Mucosa of descending colon (tissue), 3 donors: ENCODE measurements around the gene TMEM121. TPM values are rescaled to one million over a fixed set of nuclear protein-coding genes. Genes with fewer than 3 reads are reported as not detected.

Experiments used
- ATAC-seq: fragments of 200-7000 bp; cut with Tn5 transposase; one replicate; pipeline ENCODE4 v1.9.1; 2020; ENCODE audit warnings: mild to moderate bottlenecking, moderate library complexity
- DNase-seq, 3 donors: peaks; one replicate each; pipeline ENCODE4 v3.0.0-alpha.2; 2020
- H3K36me3 ChIP-seq: fragments of 200-600 bp; one replicate; pipeline ENCODE4 v1.8.0; 2021; ENCODE audit warnings: low read depth, mild to moderate bottlenecking
- H3K4me1 ChIP-seq: fragments of 200-600 bp; one replicate; pipeline ENCODE4 v1.8.0; 2021; ENCODE audit warnings: low read depth, mild to moderate bottlenecking
- H3K4me3 ChIP-seq: fragments of 200-600 bp; one replicate; pipeline ENCODE4 v1.8.0; 2021; ENCODE audit warnings: mild to moderate bottlenecking
- H3K9me3 ChIP-seq: fragments of 200-600 bp; one replicate; pipeline ENCODE4 v1.8.0; 2021; ENCODE audit warnings: mild to moderate bottlenecking
- intact Hi-C, 2 donors: fragments of 100-400 bp; cut with DNase I in 1 of 2; cut with micrococcal nuclease in 1 of 2; formaldehyde crosslinking; loops; one replicate each; pipeline versions ENCODE4 v1.11.0 to v1.11.1; 2022; cut with DNase I, micrococcal nuclease
- total RNA-seq, 3 donors: library from RNA; stranded (reverse); fragmentation: NEBNext Ultra II Directional in 2 of 3; extraction: Animal tissue kit (Norgen Biotek cat#: 25700) in 2 of 3; gene quantifications; one replicate each; pipeline versions ENCODE4 v1.2.1 to v1.2.4, GENCODE V29; 2021 to 2023
- TF ChIP-seq, protein P1 (sequence below): fragments of 200-600 bp; IDR thresholded peaks from one replicate; pipeline ENCODE4 v1.8.0; 2022; ENCODE audit warnings: antibody characterized with exemption, mild to moderate bottlenecking
- donor health status: DM: no; HTN: no; CAD: no; lungs with moderate emphysema.
- donor health status: DM: no; HTN: no; CAD: no.
- donor health status: DM: no; HTN: yes; CAD: no.

TMEM121 gene
- total RNA-seq, 3 donors from 2014 or later, result 0.38 to 4.0 (median 1.0) TPM

DNA sequence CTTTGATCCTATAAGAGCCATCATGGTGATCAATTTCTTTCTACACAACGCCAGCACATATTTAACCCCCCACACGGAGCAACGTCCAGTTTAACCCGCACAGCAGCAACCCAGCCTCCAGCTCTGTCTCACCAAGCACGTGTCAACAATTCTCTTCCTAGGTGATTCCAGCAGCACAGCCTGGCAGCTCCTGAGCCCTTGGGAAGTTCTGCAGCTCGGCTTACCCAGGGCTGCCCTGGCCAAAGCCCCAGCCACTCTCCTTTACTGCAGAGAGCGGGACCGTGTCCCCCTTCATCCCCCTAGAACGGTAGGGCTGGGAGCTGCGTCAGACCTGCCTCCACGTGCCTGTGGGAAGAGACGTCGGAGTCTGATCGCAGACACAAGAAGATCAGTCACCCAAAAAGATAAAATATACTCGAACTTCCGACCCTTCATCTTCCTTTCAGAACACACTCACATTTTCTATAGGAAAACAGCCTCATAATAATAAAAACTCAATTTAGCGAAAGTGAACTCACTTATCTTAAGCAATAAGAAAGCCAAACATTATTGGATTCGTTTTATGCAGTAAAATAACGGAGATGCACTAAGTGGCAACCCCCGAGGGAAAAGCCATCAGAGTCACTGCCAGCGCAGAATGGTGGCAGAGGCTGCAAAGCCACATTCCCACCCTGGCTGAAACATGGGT lies 7.6 kb downstream of the TMEM121 start:
- TF ChIP-seq, protein P1, sequence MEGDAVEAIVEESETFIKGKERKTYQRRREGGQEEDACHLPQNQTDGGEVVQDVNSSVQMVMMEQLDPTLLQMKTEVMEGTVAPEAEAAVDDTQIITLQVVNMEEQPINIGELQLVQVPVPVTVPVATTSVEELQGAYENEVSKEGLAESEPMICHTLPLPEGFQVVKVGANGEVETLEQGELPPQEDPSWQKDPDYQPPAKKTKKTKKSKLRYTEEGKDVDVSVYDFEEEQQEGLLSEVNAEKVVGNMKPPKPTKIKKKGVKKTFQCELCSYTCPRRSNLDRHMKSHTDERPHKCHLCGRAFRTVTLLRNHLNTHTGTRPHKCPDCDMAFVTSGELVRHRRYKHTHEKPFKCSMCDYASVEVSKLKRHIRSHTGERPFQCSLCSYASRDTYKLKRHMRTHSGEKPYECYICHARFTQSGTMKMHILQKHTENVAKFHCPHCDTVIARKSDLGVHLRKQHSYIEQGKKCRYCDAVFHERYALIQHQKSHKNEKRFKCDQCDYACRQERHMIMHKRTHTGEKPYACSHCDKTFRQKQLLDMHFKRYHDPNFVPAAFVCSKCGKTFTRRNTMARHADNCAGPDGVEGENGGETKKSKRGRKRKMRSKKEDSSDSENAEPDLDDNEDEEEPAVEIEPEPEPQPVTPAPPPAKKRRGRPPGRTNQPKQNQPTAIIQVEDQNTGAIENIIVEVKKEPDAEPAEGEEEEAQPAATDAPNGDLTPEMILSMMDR, result no peak
- intact Hi-C loops, result no loop called here
- Histone ChIP-seq H3K36me3 (no peaks in the 10 kb centered on the region), H3K4me1 (peaks cover 11% of the 10 kb centered on the region), H3K9me3 (no peaks in the 10 kb centered on the region), H3K4me3 (no peak overlapping the region)
- ATAC-seq (no peak), DNase-seq (no peak)

DNA sequence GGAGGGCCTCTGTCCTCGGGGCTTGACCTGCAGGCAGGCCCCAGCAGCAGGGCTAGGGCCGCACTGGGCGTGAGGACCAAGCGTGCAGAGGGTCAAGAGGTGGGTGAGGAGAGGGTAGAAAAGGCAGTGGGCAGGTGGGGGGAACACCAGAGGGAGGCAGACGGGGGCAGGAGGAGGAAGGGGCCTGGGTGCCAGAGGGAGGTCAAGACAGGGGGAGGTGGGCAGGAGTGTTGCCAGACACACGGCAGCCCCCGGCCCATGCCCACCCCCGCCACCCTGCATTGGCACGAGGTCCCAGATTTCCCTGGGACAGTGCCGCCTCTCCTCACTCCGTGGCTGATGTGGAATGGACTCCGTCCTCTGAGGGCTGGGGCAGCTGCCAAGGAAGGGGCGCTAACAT lies 8.2 kb downstream of the TMEM121 start:
- intact Hi-C loops, result no loop called here
- no peak for DNase-seq

DNA sequence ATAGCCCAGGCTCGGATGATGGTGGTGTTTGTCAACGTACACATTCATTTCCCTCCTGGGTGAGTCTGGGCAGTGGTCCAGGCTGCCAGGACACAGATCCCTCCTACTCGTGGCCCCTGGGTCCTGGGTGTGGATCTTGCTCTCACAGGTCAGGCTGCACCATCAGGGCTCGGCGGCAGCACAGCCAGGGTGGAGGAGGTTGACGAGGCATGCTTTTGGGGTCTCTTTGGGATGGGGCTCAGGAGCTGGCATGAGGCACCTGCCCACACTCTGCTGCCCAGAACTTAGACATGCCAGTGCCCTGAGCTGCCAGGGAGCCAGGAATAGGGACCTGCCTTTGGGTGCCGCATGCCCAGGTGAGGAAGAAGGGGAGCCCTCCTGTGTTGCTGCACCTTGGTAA lies 9.7 kb downstream of the TMEM121 start:
- ATAC-seq (no peak), DNase-seq (no peak)
- no peaks in the 10 kb centered on the region for H3K9me3 ChIP-seq
- no peaks in the 10 kb centered on the region for H3K36me3 ChIP-seq
- intact Hi-C loops, result no loop called here
- H3K4me3 ChIP-seq, result no peak overlapping the region
- no peaks in the 10 kb centered on the region for H3K4me1 ChIP-seq
- TF ChIP-seq, protein P1, result no peak

More for the DNA sequence above, 8.2 kb downstream of the TMEM121 start:
- no peak overlapping the region for H3K4me3 ChIP-seq
- TF ChIP-seq, protein P1, result no peak
- no peak for ATAC-seq
- no peaks in the 10 kb centered on the region for H3K9me3 ChIP-seq
- H3K36me3 ChIP-seq, result no peaks in the 10 kb centered on the region
- peaks cover 5% of the 10 kb centered on the region for H3K4me1 ChIP-seq

DNA sequence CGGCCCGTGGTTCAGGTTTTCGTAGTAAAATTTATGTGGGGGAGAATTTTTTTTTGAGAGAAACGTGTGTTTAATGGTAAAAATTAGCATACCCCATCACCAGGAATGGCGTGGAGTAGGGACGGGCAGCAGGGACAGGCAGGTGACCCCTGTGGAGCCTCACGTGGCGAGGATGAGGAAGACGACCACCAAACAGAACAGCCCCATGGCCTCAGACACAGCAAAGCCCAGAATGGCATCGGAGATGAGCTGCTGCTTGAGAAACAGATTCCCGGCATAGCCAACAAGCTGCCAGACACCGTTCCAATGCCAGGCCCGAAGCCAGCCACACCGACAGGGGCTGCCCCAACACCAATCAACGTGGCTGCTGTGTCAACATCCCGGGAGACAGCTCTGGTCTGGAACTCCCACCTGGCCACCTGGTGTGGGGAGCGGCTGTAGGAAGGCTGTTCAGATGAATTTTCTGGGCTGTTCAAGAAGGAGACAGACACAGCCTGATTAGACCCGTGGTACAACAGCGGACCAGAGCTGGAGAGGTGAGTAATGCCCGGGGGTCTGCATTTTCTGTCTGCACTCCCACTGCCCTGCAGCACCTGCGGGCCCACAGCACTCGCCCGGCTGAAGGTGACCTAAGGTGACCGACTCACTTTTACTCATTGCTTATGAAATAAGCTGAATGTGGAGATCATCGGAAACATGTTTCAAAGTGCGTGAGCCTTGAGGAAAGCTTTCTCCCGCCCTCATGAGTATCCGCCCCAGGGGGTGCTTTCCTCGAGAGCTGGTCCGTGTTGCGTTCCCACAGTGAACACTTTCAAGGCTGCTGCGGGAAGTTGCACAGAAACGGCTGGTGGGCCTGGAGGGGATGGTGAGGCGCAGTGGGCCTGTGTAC lies 10.6 kb downstream of the TMEM121 start:
- DNase-seq, result no peak

DNA sequence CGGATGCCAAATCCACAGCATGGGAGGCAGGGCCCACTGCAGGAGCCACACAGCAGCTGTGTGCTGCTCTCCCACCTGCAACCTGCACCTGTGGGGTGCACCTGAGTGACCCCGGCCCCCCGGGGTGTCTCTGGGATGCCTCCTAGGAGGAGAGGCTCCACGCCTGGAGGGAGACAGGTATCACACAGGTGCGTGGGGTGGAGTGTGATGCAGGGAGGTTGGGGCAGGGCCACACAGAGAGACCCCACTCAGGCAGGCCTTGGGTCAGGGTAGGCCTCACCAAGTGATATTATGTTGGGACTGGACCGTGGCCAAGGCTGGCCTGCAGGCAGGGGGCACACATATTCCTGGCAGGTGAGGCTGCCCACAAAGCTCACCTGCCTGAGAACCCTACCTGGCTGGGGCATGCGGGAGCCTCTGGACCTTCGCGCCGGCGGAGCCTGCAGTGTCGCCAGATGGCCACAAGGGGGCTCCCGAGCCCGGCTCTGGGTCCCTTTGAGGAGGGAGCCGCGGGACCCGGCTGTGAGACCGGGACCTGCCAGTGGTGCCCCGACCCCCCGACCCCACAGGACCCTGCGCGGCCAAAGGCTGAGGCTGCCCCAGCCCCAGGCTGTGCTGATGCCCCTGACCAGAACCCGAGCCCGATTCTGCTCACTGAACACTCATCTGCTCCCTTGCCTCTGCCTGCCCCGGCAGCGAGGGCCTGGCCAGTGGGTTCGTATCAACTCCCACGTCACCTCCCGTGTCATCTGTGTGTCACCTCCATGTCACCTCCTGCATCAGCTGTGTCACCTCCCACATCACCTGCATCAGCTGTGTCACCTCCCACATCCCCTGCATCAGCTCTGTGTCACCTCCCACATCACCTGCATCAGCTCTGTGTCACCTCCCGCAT lies 11.4 kb downstream of the TMEM121 start:
- ATAC-seq, result peak; percentile 90

More for the DNA sequence above, 10.6 kb downstream of the TMEM121 start:
- peak; percentile 13 for ATAC-seq
- Histone ChIP-seq H3K9me3 (no peaks in the 10 kb centered on the region), H3K4me3 (no peak overlapping the region), H3K4me1 (no peaks in the 10 kb centered on the region), H3K36me3 (no peaks in the 10 kb centered on the region)
- TF ChIP-seq, protein P1, result no peak
- intact Hi-C loops, result no loop called here

More for the DNA sequence above, 11.4 kb downstream of the TMEM121 start:
- Histone ChIP-seq H3K4me1 (no peaks in the 10 kb centered on the region), H3K4me3 (no peak overlapping the region), H3K36me3 (no peaks in the 10 kb centered on the region), H3K9me3 (no peaks in the 10 kb centered on the region)
- intact Hi-C loops, result no loop called here
- TF ChIP-seq, protein P1, result peak; percentile 99
- DNase-seq, result peak; percentile 67 to 80 (median 79)
